HG03575 (cell line): ENCODE data around the gene PROB1.
"Not testable (repeated sequence)": the region's sequence is repeated elsewhere in the genome, so short reads cannot be mapped to it uniquely, and the experiment has no call there.

Experiments
- ATAC-seq: cut with Tn5 transposase; IDR thresholded peaks from one replicate; pipeline ENCODE4 v1.9.1; 2021; ENCODE audit not compliant: unreplicated experiment, insufficient number of reproducible peaks, low FRiP score; ENCODE audit errors: extremely low read depth

PROB1 gene

DNA sequence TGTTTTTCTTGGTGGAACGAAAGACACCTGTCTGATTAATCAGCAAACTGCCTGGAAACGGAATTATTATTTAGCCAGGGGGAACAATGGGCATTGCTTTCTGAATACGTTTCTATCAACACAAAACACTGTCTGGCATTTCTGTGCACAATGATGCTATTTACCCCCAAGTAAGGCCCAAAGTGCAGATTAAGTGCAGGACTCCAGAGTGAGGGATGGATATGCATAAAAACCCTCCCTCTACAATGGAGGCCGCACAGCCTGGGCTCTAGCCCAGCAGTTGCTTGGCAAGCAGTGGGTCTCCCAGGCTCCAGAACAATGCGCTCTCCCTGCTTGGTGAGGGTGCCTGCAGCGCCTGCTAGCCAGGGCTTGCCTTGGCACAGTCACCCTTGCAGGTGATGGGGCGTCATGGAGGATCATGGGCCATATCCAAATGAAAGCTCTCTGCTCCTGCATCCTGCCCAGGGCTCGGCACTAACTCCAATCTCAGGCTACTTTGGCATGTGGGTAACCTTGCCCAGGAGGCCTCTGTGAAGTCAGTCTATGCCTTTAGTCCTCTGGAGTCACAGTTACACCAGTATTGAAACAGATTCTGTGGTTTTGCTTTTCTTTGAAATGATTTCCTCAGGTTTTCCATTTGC, 20.4 kb upstream of the PROB1 start:
- no peak for ATAC-seq

DNA sequence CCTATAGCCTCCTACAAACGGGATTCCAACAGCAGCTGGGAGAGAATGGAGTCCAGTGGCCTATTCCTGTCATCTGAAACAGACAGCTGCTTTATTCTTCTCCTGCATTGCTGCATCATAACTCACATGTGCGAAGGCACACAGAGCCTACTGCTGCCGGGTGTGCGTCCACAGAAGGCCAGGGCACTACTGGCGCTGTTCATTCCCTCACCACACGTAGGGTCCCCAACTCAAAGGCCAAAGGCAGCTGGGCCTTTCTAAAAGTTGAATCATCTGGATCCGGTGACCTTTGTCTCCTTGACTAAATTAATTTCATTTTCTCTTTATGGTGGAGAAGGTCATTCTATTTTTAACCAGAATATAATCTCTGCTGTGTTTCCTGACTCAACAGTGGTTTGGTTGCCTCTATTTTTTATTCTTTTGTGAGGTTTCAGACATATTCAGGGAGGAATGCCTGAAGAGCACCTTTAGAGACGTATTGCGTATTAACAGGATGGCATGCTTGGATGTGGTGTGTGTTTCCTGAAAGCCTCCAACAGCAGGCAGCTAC, 19.8 kb upstream of the PROB1 start:
- ATAC-seq: no peak

DNA sequence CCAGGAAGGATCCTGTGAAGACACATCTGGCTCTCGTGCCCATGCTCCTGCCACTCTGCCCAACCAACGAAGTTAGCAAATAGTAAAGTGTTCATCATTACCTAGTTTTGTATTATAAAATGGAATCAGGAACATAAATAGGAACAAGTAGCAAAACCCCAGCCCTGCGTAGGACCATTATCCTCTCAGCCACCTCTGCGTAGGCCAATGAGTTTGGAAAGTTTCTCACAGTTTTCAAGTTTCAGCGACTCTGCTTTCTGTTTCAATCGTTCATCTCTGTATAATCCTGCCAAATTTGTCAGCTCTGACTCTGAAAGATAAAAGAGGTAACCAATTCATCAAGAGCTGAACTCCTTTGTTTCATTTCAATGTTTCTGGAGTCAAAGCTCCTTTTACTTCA, 19.1 kb upstream of the PROB1 start:
- no peak for ATAC-seq

DNA sequence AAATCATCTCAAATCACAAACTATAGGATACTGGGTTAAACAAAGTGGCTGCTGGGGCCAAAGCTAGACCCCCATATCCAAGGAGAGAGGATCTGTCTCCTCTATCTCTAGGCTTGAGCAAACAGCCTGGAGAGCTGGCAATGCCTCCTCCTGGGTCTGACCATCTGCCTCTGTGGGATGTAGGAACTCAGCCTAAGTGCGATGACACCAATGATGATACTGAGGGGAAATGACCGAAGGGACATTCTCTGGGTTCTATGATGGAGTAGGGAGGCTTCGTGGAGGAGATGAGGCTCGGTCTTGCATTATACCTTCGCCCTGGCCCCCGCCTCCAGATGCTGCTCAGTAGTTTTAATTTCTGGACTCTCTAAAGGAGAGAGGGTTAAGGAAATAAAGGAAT, 18.2 kb upstream of the PROB1 start:
- no peak for ATAC-seq

DNA sequence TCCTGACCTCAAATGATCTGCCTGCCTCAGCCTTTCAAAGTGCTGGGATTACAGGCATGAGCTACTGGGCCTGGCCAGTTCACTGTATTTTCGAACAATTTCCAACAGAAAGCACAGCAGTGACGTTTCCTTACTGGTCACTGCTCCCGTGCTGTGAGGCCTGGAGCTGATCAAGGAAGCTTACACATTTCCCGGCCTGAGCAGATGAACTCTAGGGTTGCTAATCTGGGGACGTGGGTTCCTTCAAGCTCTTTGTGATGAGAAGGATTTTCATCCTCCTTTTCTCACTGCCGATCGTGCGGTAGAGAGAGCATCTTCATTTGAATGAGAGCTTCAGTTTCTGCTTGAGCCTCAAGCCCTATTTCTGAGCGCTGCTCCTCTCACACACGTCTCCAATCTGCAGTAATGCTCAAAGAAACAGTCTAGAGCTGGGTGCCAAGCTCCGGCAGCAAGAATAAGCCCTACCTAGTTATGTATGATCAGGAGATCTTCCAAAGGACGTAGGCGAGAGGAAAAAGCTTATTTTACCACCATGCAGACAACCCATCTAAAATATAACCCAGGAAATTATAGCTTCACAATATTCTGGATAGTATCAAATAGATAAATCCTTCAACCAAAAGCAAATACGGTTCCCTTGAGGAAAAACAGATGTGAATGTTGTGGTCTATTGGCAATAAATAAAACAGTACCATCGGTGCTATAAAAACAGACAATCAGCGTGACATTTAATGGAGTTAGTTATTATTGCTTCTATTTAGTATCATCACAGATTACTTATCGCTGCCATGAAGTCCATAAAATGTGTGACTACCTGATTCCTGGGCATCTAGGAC, 16.3 kb upstream of the PROB1 start:
- ATAC-seq: no peak

DNA sequence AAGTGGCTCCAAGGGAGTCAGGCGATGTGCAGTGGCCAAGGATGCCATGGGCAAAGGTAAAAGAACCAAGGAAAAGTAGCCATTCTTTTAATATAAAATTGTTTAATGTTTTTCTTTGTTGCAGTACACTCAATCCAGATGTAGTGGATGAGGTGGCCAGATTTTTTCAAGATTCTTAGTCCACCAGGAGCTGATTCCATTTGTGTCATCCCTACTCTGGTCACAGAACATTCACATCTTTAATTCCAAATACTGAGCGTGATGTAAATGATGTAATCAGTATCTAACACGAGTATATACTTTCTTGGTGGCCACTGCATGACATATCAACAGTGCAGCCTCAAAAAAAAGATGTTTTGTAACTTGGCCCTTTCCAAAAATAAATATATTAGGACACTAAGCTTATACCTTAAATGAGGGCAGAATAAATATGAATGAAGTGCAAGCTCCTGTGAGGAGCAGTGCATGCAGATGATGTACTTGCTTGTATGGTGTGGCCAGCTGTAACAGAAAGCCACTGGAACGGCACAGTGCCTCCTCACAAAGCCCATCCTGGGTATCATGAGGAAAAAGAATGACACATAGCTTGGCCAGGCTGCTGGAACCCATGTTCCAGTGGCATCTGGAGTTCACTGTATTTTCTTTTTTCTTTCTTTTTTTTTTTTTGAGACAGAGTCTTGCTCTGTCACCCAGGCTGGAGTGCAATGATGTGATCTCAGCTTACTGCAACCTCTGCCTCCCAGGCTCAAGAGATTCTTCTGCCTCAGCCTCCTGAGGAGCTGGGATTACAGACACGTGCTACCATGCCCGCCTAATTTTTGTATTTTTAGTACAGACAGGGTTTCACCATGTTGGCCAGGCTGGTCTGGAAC, 15.5 kb upstream of the PROB1 start:
- ATAC-seq: no peak

DNA sequence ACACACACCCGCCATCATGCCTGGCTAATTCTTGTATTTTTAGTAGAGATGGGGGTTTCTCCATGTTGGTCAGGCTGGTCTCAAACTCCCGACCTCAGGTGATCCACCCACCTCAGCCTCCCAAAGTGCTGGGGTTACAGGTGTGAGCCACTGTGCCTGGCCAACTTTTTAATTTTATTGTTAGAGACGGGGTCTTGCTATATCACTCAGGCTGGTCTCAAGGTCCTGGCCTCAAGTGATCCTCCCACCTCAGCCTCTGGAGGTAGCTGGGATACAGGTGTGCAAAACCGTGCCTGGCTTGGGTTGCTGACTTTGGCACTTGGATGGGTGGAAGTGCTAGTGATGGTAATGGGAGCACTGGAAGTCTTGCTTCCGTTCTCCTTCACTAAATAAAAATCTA, 14.2 kb upstream of the PROB1 start:
- not testable (repeated sequence) for ATAC-seq

DNA sequence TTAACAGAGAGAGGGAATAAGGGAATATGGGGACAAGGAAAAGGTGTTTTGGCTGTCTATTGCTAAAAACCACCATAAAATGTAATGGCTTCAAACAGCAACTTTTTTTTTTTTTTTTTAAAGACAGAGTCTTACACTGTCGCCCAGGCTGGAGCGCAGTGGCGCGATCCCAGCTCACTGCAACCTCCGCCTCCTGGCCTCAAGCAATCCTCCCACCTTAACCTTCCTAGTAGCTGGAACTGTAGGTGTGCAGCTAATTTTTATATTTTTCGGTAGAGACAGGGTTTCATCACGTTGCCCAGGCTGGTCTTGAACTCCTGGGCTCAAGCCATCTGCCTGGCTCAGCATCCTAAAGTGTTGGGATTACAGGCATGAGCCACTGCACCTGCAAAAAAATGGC, 13.3 kb upstream of the PROB1 start:
- no peak for ATAC-seq

DNA sequence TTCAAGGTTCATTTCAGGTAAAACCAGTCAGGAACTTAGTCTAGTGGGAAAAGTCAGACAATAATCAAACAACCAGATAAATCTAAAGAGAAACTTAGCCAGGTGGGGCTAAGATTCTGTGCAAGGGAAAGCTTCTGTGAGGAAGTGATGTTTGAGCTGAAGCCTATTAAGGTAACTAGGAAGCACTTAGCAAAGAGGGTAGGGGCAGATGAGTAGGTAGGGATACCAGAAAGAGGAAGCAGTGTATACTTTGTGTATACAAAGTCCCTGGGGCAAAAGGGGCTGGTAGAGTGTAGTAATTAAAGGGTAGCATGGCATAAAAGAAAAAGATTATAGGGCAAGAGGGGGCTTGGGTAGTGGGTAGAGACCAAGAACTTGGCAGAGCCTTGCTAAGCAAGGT, 12.6 kb upstream of the PROB1 start:
- no peak for ATAC-seq

DNA sequence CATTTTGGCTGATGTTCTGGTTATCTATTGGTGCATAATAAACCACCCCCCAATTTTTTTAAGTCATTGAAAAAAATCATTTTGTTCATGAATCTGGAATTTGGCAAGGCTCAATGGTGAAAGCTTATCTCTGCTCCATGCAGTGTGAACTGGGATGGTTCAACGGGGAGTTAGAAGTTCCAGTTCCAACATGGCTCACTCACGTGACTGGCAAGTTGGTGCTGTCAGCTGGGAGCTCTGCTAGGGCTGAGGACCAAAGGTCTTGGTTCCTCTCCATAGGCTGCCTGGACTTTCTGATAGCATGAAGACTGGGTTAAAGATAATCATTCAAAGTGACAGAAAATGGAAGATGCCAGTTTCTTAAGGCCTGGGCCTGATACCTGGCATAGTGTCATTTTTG, 12.1 kb upstream of the PROB1 start:
- ATAC-seq: no peak

DNA sequence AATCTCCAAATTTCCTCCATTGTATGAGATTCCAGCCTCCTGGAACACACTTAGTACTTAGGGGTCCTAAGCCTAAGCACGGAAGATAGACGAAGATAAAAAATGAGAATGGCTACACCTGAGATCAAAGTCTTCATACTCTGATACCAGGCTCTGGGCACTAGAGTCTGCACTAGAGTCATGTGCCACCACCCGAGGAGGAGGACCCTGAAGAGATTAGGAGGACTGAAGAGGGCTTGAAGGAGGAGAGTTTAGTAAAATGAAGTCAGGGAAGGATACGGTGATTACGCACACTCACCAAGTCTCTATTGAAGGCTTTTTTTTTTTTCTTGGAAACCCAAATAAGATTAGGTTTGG, 9.6 kb upstream of the PROB1 start:
- no peak for ATAC-seq

DNA sequence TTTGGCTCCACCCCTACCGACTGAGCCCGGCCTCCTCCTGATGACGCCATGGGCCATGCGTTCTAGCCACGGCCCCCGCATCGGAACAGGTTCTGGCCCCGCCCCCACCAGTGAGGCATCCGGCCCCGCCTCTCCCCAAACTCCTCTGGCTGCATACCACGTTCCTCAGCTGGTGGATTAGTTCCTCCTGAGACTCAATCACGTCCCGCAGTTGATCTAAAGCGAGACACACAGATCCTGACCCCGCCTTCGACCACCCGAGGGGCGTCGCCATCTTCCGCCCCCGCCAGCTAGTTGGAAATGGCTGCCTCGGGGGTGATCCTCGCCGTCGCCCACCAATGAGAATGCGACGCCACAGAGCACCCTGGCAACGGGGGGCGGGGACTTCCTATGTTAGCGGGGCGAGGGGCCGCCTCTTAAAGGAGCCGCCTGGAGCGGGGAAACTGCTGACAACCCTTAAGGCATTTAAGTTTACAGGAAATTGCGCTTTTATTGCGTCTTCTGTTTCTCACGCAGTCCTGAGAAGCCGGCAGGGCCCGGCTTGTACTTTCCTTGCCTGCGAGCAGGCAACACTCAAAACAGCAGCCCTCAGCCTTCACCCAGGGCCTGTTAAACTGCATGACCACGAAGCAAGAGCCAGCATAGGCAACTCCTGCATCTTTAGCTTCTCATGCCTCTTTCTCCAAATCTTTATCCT, 9.0 kb upstream of the PROB1 start, which contains the start of gene SPATA24:
Gene SPATA24 (minus strand): TSS at position 303 of the 697 bp plus-strand sequence. CDS start 29 bp downstream, at position 274.
- peak; percentile 67 for ATAC-seq

DNA sequence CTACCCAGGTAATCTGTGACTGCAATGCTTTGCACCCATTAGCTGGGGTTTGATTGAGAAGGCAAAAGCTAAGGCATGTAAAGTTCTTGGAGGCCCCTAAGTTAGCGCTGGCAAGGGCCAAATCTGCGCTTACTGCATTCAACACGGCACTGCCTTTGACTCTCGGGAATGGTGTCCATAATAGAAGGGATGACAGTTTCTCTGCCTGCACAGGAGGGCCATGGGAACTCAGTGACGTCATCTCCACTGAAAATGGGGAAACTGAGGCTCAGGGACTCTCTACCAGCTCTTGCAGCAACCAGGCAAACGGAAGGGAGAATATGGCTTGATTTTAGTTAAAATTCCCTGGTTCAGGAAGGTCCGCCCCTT, 8.5 kb upstream of the PROB1 start:
- no peak for ATAC-seq

DNA sequence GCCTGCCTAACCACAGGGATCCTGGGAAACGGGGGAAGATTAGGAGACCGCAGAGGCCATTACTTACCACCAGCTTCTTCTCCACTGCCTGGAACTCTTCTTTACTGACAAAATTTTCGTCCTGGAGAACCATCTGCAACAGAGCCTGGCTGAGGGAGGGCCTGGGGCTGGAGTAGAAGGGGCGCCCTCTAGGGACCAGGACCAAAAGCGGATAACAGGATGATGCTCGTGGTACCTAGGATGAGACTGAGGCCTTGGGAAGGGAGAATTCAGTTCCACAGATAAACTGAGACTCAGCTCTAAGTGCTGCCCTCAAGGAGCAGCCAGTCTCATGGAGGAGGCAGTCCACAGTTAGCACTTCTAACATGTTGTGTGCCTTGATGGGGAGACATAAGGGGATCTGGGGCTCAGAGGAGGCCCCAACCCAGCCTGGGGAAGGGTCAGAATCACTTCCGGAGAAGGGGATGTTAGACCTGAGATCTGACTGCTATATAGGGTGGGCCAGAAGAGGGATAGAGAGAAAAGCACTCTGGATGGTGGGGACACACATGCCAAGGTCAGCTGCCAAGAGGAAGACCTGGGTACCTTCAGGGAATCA, 7.8 kb upstream of the PROB1 start:
- ATAC-seq: no peak

DNA sequence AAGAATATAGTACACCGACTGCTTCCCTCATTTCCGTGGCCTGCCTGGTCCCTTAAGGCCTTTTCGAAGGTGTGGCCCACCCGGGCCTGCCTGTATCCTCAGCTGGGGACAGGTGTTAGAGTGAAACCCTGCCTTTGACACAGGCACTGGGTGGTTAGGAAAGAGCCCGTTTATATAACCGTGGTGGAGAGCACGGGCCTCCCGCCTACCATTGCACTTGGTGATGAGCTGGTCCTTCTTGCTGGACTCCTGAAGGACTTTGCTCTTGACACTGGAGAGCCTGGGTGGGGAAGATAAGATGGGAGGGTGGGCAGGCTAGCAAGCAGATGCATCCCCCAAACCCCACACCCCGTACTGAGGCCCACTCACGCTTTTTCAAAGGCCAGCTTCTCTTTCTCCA, 6.6 kb upstream of the PROB1 start:
- ATAC-seq: no peak

DNA sequence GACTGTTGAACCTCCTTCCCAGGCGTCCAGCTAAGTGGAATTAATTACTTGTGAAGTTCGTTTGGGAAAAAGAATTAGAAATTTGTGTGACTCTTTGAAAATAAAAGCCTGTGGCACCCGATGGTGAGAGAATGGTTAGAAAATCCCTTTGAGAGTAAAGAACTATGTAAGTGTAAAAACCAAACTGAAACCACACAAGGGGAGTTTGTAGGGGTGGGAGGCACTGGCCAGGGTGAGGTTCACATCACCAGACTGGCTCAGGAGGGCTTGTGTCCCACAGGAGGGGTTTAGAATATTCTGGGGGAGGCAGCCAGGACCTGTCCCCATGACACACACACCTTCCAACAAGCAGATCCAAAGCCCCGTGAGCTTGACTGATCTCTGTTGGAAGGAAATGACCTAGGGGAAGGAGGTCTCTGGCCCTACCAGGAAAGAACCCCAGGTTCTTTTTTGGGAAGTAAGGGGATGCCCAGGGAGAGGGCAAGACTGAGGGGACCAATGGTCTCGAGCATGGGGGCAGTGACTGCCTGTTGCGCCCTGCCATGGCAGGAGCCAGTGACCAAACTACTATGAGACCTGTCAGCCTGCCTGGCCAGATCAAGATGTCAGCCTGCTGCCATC, 4.7 kb upstream of the PROB1 start:
- ATAC-seq: no peak

DNA sequence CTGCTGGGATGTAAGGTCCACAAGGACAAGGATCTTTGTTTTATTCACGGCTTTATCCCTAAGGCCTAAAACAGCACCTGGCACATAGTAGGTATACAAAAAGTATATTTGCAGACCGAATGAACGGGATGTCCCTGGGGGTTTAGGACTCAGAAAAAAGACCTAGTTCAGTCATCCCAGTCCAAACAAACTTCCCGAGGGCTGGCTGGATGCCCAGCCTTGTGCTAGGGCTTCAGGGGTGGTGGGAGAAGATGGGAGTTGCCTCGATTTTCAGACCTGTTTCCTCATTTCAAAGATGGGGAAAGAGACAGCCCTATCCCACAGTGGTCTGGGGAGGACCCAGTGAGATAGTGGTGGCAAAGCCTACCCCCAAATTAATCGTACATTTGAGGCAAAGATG, 3.0 kb upstream of the PROB1 start:
- no peak for ATAC-seq

DNA sequence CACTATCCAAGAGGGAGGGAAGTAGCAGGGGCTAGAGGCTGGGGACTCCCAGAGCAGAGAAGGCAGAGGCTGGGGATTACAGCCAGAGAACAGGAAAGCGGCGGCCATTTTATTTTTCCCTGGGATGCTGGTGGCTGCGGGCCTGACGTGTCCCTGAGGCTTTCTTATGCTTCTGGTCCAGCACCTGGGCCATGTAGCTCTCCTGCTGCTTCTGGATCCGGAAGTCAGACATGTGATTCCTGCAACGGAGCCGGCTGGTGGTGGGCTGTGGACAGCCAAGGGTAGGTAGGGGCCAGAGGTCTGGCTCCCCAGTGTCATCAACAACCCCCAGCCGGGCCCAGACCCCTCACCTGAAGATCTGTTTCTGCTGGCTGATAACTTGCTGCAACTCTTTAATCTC, 1.8 kb upstream of the PROB1 start:
- no peak for ATAC-seq
